HCT116 (cell line): ENCODE data around the gene RNF31. TPM values are rescaled to one million over a fixed set of nuclear protein-coding genes. Genes with fewer than 3 reads are reported as not detected.

ENCODE experiments used
- ATAC-seq: fragments of 200-7000 bp; cut with Tn5 transposase; 2 replicates; pipeline ENCODE4 v1.9.1; 2020; ENCODE audit warnings: mild to moderate bottlenecking, moderate library complexity
- BruUV-seq: library from RNA; stranded (reverse); fragments of 400-500 nt; replicated peaks from 2 replicates; lab custom pipeline; 2021; lab: Mats Ljungman, UMichigan
- CTCF ChIA-PET: fragments of 300-600 bp; sonication (Branson Sonifier 250); formaldehyde crosslinking; loops from one replicate; lab custom pipeline; 2021; ENCODE audit warnings: antibody characterized with exemption; lab: Charles Lee
- POLR2A ChIA-PET: fragments of 300-600, 350-600 bp; sonication (Branson Sonifier 250); formaldehyde crosslinking; loops from one replicate; lab custom pipeline; 2021; ENCODE audit warnings: antibody characterized with exemption; lab: Charles Lee
- RAD21 ChIA-PET, 2 experiments: fragments of 300-600 bp; sonication (Branson Sonifier 250); formaldehyde crosslinking; loops; one replicate each; lab custom pipeline; 2023; ENCODE audit warnings: low total read pairs in 2 of 2; ENCODE audit not compliant: uncharacterized antibody in 2 of 2, unreplicated experiment in 2 of 2, low non-redundant PET in 1 of 2; lab: Charles Lee
- DNase-seq: peaks from one replicate; pipeline ENCODE4 v3.0.0-alpha.2; 2010; ENCODE audit warnings: low read depth, low spot score
- H2AFZ ChIP-seq: fragments of 200-600 bp; shearing (Covaris generic), sonication (generic); 2 replicates; pipeline ENCODE4 v1.6.1; 2017; ENCODE audit warnings: low read depth, mixed run types, mixed read lengths, antibody characterized with exemption, low read length; ENCODE audit not compliant: poor library complexity, severe bottlenecking
- H3K27ac ChIP-seq: 2 replicates; pipeline ENCODE4 v1.5.1; 2012; ENCODE audit warnings: low read depth, low read length
- H3K27me3 ChIP-seq: fragments of 200-600 bp; sonication (generic); 2 replicates; pipeline ENCODE4 v1.6.1; 2016; ENCODE audit warnings: mixed run types, low read length, mixed read lengths; ENCODE audit not compliant: insufficient read depth
- H3K36me3 ChIP-seq, 2 experiments: fragments of 200-500 bp in 1 of 2; fragments of 200-600 bp in 1 of 2; sonication (Bioruptor generic) in 1 of 2; sonication (generic) in 1 of 2; 2 replicates each; pipeline versions ENCODE4 v1.5.1 to v1.6.1; 2014 to 2016; ENCODE audit warnings: low read length in 2 of 2, inconsistent platforms in 1 of 2, mixed read lengths in 1 of 2, mixed run types in 1 of 2; ENCODE audit not compliant: insufficient read depth in 2 of 2, control insufficient read depth in 1 of 2
- H3K4me1 ChIP-seq, 2 experiments: fragments of 200-600 bp in 1 of 2; sonication (generic) in 1 of 2; 2 replicates each; pipeline versions ENCODE4 v1.5.1 to v1.6.1; 2012 to 2017; ENCODE audit warnings: low read length in 2 of 2, inconsistent platforms in 1 of 2, mild to moderate bottlenecking in 1 of 2, mixed read lengths in 1 of 2, mixed run types in 1 of 2, moderate library complexity in 1 of 2; ENCODE audit not compliant: insufficient read depth in 2 of 2, control insufficient read depth in 1 of 2
- H3K4me2 ChIP-seq: fragments of 200-600 bp; sonication (generic); 2 replicates; pipeline ENCODE4 v1.6.1; 2017; ENCODE audit warnings: mixed run types, low read length, mixed read lengths
- H3K4me3 ChIP-seq, 2 experiments: fragments of 200-600 bp in 1 of 2; sonication (generic) in 1 of 2; replicated peaks in 1 of 2; 2 replicates each; pipeline ENCODE4 v1.5.1; 2011 to 2016; ENCODE audit warnings: low read length in 2 of 2, control low read depth in 1 of 2, low read depth in 1 of 2, mild to moderate bottlenecking in 1 of 2, mixed read lengths in 1 of 2, mixed run types in 1 of 2
- H3K79me2 ChIP-seq: fragments of 200-600 bp; sonication (generic); 2 replicates; pipeline ENCODE4 v1.6.1; 2017; ENCODE audit warnings: mild to moderate bottlenecking, mixed run types, low read length, moderate library complexity, mixed read lengths; ENCODE audit not compliant: insufficient read depth
- H3K9ac ChIP-seq: fragments of 200-600 bp; sonication (generic); 2 replicates; pipeline ENCODE4 v1.6.1; 2016; ENCODE audit warnings: low read length, mixed read lengths
- H3K9me2 ChIP-seq: fragments of 200-600 bp; sonication (generic), shearing (Covaris generic); 2 replicates; pipeline ENCODE4 v1.6.1; 2017; ENCODE audit warnings: mixed run types, mild to moderate bottlenecking, moderate library complexity; ENCODE audit not compliant: insufficient read depth
- H3K9me3 ChIP-seq, 2 experiments: fragments of 200-500 bp in 1 of 2; fragments of 200-600 bp in 1 of 2; sonication (Bioruptor generic) in 1 of 2; sonication (generic) in 1 of 2; 2 replicates each; pipeline ENCODE4 v1.6.1; 2014 to 2017; ENCODE audit warnings: low read length in 2 of 2, mixed read lengths in 2 of 2, inconsistent platforms in 1 of 2, low read depth in 1 of 2, mild to moderate bottlenecking in 1 of 2, mixed run types in 1 of 2, moderate library complexity in 1 of 2; ENCODE audit not compliant: control insufficient read depth in 1 of 2, insufficient read depth in 1 of 2
- H4K20me1 ChIP-seq: fragments of 200-600 bp; sonication (generic), shearing (Covaris generic); 2 replicates; pipeline ENCODE4 v1.6.1; 2017; ENCODE audit warnings: mixed run types, mild to moderate bottlenecking, moderate library complexity; ENCODE audit not compliant: insufficient read depth
- CBX3 ChIP-seq: IDR thresholded peaks from 2 replicates; pipeline ENCODE4 v1.6.1; 2012; ENCODE audit warnings: low read depth
- CEBPB ChIP-seq: IDR thresholded peaks from 2 replicates; pipeline ENCODE4 v1.6.1; 2012; ENCODE audit warnings: low read depth
- EGR1 ChIP-seq: IDR thresholded peaks from 2 replicates; pipeline ENCODE4 v1.6.1; 2012; ENCODE audit warnings: low read depth
- ELF1 ChIP-seq: IDR thresholded peaks from 2 replicates; pipeline ENCODE4 v1.6.1; 2012; ENCODE audit warnings: low read depth, borderline replicate concordance
- EZH2 ChIP-seq: fragments of 200-600 bp; sonication (generic); IDR thresholded peaks from 2 replicates; pipeline ENCODE4 v1.6.1; 2017; ENCODE audit warnings: antibody characterized with exemption, mixed run types
- EZH2phosphoT487 ChIP-seq: fragments of 200-600 bp; IDR thresholded peaks from 2 replicates; pipeline ENCODE4 v1.6.1; 2018; ENCODE audit warnings: antibody characterized with exemption, borderline replicate concordance
- FOSL1 ChIP-seq: IDR thresholded peaks from 2 replicates; pipeline ENCODE4 v1.6.1; 2012; ENCODE audit warnings: low read depth
- RAD21 ChIP-seq: IDR thresholded peaks from 2 replicates; pipeline ENCODE4 v1.6.1; 2012; ENCODE audit warnings: low read depth, mild to moderate bottlenecking
- SRF ChIP-seq: IDR thresholded peaks from 2 replicates; pipeline ENCODE4 v1.6.1; 2012; ENCODE audit warnings: low read depth
- TCF7L2 ChIP-seq: IDR thresholded peaks from 2 replicates; pipeline ENCODE4 v1.7.0; 2011; ENCODE audit warnings: borderline replicate concordance, inconsistent platforms; ENCODE audit not compliant: insufficient read depth, insufficient read length; ENCODE audit errors: extremely low read depth
- ZFX ChIP-seq: fragments of 450-650 bp; IDR thresholded peaks from 2 replicates; pipeline ENCODE4 v1.6.1; 2017
- intact Hi-C: fragments of 100-400 bp; cut with micrococcal nuclease; formaldehyde crosslinking; loops from 2 replicates; pipeline ENCODE4 v1.10.0; 2022
- total RNA-seq: library from RNA; stranded (reverse); gene quantifications from one replicate; pipeline ENCODE4 v1.2.1, GENCODE V29; 2021; ENCODE audit not compliant: unreplicated experiment

Gene RNF31
- total RNA-seq, 1 experiment from 2014 or later, result 78.0 TPM

DNA sequence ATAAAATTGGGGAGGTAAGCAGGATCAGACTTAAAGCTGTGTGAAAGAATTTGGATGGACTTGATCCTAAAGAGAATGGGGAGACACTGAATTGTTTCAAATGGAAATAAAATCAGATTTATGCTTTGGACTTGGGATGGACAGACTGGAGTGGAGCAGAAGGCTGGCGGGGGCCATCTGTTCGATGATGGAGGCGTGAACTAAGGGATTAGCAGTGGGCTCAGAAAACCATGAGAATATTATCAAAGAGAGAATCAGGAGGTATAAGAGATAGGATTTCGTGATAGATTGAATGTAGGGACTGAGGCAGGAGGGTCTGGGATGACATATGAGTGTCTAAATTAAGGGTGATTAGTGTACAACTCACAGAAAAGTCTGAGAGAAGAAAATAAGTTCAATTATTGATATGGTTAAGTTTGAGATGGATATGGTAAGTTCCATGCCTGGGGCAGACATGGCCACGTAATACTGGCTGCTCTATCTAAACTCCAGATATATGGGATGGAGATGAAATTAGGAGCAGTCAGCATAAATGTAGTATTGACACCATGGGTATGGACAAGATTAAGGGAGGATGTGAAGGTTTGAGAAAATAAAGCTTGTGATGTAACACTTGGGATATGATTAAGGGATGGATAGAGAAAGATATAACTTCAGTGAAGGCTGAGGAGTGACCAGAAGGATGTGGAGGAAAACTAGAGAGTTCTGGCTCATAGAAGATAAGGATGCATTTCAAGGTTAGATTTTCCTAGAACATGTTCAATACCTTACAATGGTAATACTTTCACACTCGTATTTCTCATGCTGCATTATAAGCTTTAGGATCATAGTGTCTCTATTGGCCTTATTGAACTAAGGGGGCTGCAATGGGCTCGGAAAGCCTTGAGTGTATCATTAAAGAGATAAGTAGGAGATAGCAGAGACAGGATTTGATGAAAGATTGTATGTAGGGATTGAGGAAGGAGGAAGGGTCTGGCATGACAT lies 57.2 kb downstream of the RNF31 start:
- no peaks in the 10 kb centered on the region for H4K20me1 ChIP-seq
- H3K27ac ChIP-seq, result no peak overlapping the region
- peaks cover 3 to 10% of the 10 kb centered on the region in 2 experiments; a peak in 1 of 4 replicates for H3K9me3 ChIP-seq
- no TSS peak for BruUV-seq
- TF ChIP-seq EGR1 (no peak), EZH2 (no peak), CEBPB (no peak), FOSL1 (no peak), RAD21 (no peak), ELF1 (no peak), ZFX (no peak), SRF (no peak), EZH2phosphoT487 (no peak), CBX3 (no peak), TCF7L2 (no peak)
- no peaks in the 10 kb centered on the region for H3K9me2 ChIP-seq
- ChIA-PET CTCF (no interaction called here), RAD21 (no interaction called here), POLR2A (no interaction called here)
- H3K27me3 ChIP-seq, result no peaks in the 10 kb centered on the region
- no peak overlapping the region for H3K9ac ChIP-seq
- no peak overlapping the region for H3K4me3 ChIP-seq
- H3K4me2 ChIP-seq, result no peak overlapping the region
- H2AFZ ChIP-seq, result no peak overlapping the region
- H3K4me1 ChIP-seq, result no peaks in the 10 kb centered on the region
- H3K36me3 ChIP-seq, result peaks cover 10 to 31% of the 10 kb centered on the region in 2 experiments
- no peaks in the 10 kb centered on the region for H3K79me2 ChIP-seq
- no peak for DNase-seq
- intact Hi-C loops, result no loop called here
- no peak for ATAC-seq
